GM03348 (cell line): ENCODE measurements around the gene EPB41L3.
"Not testable (repeated sequence)": the region's sequence is repeated elsewhere in the genome, so short reads cannot be mapped to it uniquely, and the experiment has no call there.

ENCODE experiments used
- DNase-seq: peaks from one replicate; pipeline ENCODE4 v3.0.0; 2012; ENCODE audit warnings: low spot score

The EPB41L3 gene

DNA sequence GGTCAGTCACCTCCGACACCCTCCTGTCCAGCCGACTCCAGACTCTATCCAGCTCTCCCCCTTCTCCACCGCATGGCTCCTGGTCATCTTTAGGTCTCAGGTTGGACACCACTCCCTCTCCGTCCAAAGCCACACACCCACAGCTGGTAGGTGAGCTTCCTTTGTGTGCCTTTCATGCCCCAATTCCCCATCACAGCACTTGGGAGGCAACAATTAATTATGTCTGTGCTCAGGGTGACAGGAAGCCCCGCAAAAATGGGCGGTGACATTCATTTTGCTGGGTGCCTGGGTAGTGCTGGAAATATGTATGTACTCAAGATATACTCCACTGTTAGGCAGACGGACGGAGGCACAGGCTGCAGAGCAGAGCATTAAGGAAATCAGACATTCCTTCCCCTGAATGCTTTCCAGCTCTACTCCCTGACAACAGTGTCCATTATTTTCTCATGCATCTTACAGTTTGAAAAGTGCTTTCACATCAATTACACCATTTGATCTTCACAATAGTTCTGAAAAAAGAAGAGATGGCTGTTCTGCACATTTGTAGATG, 13.1 kb downstream of the EPB41L3 start:
- no peak for DNase-seq

DNA sequence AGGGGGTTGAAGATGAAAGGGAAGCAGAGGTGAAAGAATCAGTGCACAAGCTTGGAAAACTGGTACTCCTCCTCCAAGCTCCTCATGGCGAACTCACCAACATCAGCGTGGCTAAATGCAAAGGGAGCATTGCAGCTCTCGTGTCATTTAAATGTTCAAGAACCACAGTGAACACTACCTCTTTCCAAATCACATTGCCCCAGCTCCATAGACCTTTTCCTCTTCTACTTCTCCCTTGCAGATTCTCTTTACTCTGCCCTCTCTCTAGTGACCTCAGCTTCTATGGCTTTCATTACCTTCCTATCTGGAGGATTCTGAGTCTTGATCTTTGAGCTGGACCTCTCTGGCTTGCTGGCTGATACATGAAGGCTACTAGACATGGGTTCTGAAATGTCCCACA, 14.3 kb downstream of the EPB41L3 start:
- DNase-seq = no peak

DNA sequence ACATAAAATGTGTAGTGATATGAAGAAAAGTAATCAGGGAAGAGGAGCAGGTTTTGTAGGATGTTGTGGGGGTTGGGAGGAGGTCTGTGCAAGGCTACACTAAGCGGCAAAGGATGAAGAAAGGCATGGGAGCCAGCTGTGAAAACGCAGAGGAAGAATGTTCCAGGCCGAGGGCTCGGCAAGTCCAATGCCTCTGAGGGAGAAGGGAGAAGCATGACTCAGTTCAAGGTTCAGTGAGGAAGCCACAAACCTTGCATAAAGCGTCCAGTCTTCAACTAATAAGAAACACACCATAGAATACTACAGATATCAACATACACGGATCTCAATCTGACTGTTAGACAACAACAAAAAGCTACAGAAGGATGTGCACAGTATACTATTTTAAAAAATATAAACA, 16.2 kb downstream of the EPB41L3 start:
- peak; percentile 78 for DNase-seq

DNA sequence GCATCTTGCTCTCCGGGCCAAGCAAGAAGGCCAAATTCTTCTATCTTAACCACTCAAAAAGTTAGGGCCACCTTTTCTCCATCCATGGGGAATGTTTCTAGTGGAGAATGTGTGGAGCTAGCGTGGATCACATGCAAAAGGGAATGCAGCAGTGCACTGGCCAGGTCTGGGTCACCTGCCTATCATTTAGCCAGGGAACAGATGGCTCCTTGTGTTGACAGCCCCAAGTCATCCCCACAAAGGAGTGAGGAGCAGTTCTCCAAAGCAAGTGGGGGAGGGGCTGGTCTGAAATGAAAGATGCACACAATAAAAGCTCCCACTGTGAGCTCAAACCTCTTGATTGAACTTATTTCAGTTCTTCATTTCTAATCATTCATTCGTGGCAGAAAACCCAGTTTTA, 19.1 kb downstream of the EPB41L3 start:
- no peak for DNase-seq

DNA sequence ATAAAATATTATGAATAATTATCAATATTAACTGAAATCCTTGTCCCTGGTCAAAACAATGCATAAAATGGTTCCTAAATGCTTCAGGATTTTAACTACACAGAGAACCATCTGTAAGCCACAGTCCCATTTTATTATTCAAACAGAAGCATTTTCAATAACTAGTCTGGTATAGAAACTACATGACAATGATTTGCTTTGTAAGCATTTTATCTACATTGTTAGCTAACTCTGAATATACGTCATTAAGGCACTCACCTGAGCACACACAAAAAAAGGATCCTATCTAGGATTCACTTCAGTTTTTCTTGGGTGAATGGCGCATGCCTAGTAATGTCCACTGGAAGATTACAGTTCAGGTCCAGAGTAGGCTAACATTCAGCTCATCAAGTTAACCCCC, 22.8 kb downstream of the EPB41L3 start:
- no peak for DNase-seq

DNA sequence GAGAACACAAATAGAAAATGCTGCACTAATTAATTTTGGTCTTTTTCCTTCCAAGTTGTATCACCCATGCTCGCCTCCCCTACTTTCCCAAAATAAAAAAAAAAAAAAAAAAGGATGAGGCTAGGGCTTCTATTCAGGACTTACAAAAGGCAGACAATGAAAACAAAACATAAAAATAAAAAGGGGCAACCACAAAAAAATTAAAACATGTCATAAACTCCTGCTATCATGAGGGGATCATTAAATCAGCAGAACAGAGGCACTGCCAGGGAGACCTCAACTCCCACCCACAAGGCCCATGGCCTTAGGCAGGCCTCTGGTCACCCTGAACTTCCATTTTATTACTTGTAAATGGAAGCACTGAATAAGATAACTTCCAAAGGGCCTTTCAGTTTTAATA, 23.3 kb downstream of the EPB41L3 start:
- no peak for DNase-seq

DNA sequence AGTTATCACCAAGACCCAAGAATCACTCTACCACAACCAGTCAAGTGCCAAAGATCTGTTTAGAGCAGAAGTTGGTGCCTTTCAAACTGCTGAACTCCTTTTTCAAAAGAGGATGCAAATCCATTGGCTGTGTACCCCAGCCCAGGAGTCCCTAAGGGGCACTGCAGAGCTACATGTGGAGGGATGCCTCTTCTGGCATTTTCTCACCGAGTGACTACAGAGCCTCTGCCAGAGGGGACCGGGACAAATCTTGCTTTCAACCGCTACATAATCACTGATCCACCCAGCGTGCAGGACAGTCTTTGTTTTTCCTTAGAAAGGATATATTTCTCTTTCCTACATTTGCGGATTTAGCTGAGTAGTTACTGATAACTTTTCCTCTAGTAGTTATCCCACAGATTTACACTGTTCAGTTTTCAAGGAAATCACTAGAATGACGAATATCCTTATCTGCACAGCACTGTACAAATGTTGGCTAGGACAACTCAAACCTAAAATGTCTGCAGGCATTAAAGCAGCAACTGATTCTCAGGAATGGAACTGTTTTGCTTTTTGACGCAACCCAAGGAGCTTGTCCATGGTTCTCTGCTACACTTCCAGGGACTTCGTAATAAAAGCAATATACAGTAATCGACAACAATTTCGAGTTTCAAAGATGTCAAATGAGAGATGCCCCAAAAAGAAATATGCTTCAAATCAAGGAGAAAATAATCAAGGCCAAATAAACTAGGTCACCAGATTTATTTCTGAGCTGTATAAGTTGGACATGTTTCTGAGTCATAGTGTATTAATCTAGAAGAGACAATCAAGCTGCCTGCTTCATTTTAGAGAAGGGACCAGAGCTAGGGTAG, 24.1 kb downstream of the EPB41L3 start:
- no peak for DNase-seq

DNA sequence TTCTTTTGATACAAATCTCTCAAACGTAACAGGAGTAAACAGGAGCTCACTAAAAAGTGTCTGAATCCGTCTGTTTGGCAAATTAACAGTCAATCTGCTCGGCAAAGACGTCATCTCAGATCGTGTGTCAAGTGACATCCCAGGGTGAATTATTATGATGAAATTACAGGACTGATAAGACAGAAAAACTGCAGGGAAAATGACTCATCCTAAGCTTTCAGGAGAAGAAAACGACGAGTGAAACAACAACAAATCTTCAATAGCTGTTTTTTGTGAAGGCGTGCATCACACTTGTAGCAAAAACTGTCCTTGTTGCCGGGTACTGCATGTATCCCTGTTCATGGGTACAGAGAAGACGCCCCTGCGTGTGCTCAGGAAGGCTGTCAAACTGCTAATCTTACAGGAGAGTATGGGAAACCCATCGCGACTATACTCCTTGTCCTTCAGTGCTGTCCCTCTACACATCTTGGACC, 24.9 kb downstream of the EPB41L3 start:
- DNase-seq = peak; percentile 24

DNA sequence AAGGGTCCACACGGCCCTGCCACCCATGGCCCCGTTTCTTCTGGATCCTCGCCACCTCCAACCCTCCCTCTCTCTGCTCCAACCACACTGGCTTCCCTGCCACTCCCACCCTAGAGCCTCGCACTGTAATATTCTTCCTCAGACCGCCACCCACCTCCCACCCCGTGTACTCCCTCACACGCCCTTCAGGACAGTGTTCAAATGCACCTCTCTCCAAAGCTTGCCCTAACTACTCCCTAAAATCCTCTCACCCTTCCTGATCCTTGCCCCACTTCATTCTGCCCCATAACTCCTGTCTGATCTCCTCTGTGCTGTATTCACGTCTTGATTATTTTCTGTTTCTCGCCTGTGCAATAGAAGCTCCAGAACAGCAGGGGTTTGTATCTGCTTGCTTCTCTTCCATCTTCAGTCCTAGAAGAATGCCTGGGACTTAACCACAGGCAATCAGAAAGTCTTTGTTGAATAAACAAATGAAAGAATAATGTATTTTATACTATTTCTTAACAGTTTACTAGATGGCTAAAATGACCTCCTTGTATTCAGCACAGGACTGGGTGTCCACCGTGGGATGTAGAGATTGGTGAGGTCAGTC, 25.5 kb downstream of the EPB41L3 start:
- DNase-seq = no peak

DNA sequence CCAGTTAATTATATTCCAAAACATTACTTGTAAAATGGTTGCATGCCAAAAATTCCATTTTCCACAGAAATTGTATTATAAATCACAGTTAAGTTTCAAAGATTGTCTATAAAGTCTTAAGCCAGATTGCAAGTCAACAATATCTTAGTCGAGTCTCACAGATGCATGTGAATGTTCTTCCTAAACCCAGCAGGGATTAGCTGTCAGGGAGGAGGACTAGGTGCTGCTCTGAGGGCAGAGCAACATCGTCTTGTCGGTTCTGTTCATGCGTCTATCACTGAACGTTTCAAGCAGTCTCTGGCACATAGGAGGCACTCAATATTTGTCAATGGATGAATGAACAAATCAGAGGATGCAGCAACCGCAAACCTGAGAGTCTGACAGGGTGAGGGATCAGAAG, 27.0 kb downstream of the EPB41L3 start:
- DNase-seq = no peak

DNA sequence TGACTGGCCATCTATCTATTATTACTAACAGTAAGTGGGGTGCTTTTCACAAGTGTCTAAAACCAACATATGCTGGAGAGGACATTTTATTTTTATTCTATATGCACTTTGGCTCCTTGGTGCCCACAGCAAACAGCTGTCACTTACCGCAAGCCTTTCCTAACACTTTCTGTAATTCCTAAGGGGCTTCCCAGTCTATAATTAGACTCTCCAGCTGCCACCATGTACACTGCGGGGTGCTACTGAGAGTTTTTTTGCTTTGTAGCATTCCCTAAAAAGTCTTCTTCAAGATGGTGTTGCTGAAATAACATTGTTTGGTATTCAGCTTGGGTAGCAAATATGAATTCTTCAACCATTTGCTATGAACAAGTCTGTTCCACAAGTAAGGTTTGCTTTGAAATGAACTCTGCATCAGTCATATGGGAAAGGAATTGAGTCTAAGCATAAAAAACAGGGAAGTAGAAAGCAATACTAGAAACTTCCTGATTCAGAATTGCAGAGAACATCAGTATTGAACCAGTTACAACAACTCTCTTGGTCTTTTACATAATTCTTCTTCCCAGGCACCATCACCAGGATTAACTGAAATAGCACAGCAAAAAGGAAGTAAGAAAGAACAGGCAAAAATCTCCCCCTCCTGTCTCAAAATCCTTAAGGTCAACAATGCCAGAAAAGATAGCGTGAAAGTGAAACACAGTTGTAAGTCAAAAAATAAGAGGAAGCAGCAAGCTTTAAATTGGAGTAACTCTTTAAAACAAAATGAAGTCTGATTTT, 28.6 kb downstream of the EPB41L3 start:
- DNase-seq = no peak

DNA sequence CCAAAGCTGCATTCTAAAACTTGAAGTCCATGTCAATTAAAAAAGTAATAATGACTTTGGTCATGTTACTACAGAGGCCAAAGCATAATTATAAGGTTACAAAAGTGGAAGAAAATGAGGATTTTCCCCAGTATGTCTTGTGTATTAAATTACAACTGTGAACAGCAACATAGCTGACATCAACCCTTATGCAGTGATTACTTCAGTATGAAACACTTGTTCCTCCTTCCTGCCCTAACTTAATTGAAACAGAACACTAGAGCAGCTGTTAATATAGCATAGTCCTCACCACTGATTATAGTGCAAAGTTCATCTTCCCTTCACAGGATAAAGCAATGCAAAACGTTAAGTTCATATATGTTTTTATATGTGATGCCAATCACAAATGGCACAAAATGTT, 29.9 kb downstream of the EPB41L3 start:
- no peak for DNase-seq

DNA sequence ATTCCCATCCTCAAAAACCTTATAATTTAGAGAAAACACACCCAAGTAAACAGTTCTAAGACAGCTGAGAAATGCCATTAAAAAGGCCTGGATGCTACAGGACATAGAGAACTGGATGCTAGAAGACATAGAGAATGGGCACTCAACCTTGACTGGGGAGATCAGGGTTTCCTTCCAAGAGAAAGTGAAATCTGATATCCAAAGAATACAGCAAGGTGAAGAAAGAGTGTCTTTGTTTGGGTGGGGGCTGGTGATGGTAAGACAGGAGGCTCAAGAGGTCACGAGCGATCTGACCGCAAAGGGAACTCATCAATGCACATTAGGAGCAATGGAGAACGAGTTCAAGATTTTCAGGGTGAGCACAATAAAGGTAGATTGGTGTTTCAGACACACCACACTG, 31.6 kb downstream of the EPB41L3 start:
- DNase-seq = no peak

DNA sequence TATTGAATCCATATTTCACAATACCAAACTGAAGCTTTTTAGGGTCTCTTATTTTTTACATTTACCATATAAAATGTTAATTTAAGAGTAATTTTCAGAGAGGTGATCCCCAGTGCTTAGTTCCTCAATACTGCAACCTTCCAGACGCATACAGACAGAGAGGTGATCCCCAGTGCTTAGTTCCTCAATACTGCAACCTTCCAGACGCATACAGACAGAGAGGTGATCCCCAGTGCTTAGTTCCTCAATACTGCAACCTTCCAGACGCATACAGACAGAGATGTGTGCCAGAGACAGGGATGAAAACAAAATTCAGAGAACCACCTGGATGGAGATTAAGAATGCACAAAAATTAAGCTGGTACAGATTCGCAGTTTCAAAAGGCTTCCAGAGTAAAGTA, 32.3 kb downstream of the EPB41L3 start:
- DNase-seq = not testable (repeated sequence)

DNA sequence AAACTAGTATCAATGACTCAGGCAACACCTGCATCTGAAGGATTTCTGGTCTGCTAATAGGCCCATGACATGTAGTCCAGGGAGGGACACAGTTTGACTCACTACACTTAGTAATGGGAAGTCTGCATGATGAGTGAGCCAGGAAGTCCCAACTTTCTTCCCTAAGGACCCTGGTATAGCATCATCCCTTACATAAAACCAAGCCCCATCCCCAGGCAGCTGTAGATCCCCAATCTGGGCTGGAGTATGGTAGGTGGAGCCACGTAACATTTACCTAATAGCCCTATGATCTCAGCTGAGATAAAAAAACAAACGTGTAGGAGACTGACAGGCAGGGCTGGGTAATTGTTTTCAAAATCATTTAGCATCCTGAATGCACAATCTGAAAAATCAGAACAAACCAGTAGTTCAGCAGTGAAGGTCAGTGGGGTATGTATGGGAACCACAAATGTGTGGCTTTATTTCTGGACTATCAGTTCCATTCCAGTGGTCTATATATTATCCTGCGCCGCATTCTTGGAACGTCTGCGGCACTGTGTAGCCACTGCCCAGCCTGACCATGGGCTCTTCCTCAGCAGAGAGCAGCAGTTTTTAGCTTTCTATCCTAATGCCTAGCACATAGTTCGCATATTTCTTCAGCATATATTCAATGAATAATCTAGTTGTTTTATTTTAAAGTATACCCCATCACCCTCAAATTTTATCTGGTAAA, 33.5 kb downstream of the EPB41L3 start:
- no peak for DNase-seq

DNA sequence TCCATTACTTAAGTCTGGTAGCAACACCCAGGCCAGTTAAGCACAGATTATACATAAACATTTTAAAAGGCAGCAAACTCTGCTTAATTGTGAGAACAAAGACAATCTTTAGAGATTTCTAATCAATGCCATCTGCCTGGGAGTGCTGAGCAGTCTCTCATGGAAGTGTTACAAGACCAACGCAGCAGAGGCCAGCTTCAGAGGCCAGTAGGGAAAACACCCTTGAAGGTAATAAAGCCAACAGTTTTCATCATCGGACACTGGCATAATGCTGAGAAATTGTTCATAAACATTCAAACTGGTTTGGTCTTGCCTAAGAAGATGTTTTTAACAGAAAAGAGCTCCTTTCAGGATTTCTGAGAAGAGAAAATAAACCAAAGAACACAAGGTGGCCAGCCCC, 35.0 kb downstream of the EPB41L3 start:
- no peak for DNase-seq

DNA sequence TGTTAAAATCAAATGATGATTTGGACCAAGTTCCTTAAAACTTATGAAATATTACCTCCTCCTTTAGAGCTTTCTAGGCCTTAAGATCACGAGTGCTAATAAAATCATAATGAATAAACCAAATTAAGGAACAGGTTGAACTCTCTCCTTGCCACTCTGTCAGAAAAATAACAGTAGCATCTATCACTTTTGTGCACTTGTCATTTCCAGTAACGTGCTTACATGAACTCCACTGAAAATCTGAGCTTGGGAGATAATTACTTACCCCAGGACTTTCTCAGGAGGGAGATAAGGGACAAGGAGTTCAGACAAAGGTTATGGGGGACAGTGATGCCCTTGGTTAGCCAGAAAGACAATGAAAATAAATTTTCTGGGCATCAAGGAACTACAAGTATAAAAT, 36.0 kb downstream of the EPB41L3 start:
- no peak for DNase-seq

DNA sequence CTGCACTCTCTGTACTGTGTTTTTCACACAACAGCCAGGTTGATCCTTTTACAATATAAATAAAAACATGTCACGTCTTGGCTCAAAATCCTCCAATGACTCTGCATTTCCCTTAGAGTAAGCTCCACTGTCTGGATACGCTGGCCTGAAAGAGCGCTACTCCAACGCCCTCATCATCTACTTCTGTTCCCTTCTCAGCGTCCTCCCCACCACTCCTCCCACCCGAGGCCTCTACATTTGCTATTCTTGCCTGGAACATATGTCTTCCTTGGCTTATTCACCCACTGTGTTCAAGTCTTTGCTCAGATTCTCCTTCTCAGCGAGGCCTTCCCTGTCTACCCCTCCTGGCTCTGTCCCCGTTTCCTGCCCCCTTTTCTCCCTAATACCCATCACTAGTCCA, 37.6 kb downstream of the EPB41L3 start:
- DNase-seq = no peak

DNA sequence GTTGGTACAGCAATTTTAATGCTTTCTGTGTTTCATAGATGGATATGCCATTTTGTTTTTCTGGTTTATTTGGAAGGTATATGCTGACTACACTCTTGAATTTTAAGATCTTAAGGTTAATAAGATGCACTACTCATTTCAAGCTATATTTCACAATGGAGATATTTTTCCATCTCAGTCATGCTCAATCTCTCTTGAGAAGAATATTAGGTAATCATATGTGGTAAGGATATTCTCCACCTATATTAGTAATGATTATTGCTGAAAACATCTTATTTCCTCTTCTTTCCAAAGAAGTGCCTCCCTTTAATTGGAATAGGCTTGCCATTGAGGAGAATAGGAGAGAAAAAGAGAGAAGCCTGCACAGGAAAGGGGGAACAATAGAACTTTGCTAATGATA, 40.1 kb downstream of the EPB41L3 start:
- no peak for DNase-seq

DNA sequence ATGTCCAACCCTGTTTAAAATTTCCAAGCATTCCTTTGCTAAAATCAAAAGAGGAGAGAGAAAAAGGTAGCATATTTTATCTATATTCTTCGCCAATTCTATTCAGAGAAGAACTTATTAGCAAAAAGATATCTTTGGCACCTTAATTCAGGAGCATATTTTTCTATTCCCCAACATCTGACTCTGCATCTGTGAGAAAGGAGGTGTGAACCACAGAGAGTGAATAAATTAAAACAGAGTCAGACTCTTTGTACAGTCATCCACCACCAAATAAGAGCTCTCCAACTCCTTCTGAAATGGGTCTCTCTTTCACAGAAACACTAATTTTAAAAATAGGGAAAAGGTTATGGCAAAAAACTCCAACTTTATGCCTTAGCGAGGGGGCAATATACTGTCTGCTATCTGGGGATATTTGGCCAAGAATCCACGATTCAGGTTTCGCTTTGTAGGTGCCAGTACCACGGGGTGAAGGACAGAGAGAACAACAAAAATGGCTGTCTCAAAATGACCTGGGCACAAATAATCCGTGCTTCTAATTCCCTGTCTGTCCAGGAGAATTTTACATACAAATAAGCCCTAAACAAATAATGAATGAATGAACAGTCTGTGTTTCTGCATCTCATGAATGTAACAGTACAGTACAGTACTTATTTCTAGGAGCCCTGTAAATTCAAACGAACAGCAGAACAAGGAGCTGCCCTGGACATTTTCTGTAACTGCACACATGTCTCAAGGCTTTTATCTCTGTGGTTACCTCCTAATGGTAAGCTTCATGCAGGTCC, 43.4 kb downstream of the EPB41L3 start:
- no peak for DNase-seq

DNA sequence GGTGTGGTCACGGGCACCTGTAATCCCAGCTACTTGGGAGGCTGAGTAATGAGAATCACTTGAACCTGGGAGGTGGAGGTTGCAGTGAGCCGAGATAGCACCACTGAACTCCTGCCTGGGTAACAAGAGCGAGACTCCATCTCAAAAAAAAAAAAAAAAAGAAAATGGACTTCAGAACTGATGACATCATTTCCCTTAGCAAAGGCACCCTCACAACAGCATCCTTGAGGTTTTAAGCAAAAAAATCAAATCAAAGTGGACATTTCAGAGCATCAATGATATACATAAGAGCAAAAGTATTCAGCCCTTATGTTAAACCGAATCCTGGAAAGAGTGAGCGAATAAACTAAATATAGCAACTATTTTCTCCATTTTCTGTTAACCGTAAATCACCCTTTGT, 45.3 kb downstream of the EPB41L3 start:
- DNase-seq = no peak
